GM19238 (cell line): ENCODE measurements around the gene HHLA2.
"Not testable (repeated sequence)": the region's sequence is repeated elsewhere in the genome, so short reads cannot be mapped to it uniquely, and the experiment has no call there.

Experiments
- DNase-seq: peaks from one replicate; pipeline ENCODE4 v3.0.0; 2011; ENCODE audit warnings: low spot score; ENCODE audit not compliant: insufficient read length

The HHLA2 gene

DNA sequence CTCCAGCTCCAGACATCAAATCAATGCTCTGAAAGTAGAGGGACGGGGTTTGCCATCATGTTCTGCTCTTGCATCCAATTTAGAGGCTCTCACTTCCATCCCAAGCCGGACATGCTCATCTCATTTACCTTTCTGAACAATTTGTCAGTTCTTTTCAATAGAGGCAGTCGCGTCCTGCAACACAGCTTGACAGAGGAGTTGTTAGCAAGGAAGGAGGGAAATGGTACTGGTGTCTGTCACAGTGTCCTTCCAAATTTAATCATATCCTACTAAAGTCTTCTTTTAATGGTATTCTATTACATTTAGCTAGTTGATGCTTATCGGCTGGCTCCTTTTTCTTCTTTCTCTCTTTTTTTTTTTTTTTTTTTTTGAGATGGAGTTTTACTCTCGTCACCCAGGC, 45.6 kb downstream of the HHLA2 start:
- no peak for DNase-seq

DNA sequence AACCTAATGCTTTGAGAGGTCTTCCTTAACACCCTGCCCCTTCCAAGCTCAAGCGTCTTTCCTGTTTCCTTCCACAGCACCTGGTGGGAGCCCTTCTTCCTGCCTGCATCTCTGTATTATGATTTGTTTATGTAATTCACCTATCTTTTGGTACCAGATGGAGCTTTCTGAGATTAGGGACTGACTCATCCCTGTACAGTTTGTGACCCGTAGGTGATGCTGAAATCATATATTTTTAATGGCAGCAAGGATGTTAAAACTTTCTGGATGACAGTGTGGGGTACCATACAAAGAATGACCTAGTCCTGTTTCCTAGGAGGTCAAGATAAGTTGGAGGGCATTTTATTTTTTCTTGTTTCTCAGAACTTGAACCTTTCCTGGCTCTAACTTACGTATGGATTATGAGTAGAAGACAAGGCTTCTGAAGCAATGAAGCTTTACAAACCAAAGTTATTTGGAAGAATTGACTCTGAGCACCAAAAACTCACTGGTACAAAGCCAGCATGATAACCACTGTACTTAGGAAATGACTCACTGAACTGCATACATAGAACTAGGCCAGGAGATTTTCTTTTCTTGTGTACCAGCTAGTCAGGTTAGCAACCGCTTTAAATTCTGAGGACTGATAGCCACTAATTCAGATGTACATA, 46.6 kb downstream of the HHLA2 start:
- no peak for DNase-seq

DNA sequence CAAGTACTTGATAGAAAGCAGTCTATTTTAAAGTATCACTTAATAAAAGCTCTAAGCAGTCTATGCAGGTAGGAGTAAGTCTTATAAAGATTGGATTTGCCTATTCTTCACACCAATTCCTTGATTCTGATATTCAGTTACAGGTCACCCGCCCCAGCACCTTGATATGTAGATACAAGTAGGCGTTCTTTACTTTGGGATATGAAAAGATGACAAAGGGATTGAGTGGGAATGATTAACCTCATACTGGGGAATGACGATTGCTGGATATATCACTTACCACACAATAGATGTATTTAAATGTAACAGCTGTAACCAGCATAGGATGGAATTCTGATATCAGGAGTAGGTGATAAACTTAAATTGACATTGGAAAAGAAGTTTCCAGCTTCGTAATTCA, 47.1 kb downstream of the HHLA2 start:
- no peak for DNase-seq

DNA sequence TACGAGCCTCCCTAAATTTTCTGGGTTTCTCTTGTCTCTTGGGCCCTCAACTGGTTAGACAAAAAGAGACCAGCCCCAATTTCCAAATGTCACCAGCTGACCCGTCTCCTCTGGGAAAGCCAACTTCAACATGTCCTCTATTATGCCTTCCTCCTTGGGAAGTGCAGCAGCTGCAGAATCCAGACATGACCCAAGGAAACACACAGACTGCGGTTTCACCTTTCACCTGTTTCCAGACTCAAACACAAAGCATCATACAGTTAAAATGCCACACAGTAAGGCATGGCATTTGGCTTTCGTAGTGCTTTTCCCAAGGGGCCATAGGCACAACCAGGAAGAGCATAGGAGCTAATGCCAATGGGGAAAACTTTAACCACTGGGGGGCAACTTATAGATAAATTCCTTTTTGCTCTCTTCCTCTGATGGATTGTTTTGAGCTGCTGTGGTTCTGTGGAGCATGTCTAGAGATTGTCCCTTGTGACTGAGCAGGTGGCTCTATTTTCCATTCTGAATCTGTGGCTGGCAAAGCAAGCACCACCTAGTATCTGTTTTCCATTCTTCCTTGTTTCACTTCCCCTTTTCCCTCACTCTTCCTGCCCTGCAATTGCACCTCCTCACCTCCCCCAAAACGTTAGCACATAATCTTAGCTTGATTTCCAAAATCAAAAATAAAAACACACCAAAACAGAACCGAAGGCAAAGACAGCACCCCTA, 49.3 kb downstream of the HHLA2 start:
- no peak for DNase-seq

DNA sequence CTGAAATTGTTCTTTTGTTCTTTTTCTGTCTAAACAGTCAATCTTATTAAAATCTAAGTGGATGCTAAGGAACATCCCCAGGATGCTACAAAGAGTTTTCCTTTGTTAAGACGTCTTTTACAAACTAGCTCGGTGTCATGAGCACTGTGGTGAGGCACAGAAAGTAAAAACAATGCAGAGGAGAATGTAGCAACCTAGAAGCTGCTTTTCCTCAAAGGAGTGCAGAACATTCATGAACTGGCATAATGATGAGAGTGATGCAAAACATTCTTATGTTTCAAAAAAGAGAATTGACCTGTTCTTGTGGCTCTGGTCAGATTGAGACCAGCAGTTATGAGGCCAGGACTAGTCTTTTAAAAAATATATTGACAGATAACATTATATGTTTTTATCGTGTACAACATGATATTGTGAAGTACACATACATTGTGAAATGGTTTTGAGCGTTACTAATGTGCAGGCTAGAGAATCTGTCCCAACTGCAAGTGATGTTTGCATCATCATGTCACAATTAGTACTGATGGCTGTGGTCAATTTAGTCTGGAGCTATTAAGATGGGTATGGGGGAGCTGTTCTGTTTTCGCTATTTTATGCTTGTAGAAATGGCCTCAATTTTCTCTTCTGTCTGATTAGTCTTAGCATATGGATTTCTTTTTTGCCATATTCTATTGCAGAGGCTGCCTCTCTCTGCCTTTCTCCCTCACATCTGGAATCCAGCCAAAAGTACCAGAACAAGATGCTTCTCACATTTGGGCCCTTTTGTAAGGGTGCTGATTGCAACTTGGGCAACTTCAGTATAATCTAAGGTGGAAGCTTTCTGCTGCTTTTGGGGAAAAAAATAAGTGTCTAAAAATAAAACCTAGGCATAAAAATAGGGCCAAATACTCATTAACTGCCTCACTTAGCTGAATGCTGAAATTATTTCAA, 50.2 kb downstream of the HHLA2 start:
- DNase-seq = no peak

DNA sequence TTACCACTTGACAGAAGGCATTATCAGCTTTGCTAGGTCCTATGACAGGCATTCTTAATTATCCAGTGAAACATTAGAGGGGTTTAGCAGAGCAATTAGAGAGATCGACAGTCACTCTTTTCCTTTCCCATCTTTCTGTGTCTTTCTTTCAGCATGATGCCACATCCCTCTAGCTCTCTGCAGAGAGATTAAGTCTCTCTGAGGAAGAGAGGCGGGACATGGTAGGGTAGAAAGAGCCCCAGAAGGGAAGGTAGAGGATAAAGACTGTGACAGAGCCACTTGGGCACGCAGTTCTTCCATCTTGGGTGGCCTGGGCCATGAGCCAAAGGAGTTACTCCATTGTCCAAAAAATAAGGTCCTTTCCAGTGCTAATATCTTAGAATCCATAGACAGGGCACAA, 55.8 kb downstream of the HHLA2 start:
- no peak for DNase-seq

DNA sequence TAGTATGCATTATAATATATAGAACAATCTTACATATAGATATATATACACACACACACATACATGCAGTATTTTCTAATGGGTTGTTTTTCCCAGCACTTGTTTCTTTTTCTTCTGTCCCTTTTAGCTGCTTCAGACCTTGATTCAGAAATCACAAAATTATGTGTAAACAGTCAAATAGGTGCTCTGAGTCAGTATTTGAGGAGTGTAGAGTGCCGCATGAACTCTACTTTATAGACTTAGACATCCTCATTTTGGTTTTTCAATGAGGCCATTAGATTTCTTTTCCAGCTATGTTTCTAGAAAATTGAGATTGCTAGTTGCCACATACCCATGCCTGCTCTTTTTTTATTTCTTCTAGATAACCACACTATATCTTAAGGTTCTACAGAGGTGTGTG, 58.2 kb downstream of the HHLA2 start:
- no peak for DNase-seq

DNA sequence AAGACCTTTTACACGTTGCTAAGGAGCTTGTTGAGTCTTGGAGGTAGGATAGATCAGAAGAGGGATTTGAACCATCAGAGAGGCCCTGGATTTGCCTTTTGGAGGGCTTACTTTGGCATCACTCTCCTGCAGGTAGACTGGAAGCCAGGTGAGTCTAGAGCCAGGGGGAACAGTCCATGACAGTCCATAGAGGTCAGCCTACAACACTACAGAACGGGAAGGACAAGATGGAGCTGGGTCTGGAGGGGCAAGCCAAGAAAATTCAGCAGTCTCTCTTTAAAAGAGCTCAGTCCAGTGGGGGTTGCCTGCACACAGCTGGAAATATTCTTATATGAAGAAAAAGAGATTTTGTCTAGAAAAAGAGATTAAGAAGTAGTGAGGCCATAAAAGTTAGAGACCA, 60.7 kb downstream of the HHLA2 start:
- no peak for DNase-seq

DNA sequence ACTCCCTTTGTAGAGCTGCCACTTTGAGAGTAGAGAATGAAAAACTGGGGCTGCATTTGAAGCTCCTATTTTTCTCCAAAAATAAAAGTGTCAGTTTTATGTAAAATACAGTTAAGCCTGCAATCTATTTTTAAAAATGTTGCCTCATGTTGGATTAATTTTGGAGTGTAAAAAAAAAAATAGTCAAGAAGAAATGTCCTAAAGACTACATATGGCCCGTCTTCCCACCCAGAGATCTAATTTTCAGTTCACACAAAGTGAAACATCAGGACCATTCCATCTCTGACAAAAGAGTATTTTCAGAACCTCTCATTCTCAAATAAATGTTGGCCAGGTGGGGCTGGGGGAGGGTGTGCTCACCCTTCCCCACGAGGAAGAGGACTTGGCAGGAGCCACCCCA, 62.7 kb downstream of the HHLA2 start:
- DNase-seq = no peak

DNA sequence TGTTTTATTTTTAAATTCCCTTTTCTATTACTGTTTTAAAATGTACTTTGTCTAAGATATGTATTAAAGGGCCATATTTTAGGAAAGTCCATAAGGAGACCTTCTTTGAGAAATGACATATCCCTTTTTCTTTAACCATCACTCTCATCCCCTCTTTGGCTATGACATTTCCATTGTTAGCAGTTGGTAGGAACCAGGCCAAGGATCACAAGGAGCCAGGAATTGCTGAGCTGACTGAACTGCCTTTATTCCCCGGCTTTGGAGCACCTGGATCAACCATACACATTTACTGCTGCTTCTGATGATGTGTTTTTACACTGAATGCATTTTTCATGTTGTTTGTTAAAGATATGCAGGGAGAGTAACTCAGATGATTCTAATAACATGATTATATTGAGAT, 79.7 kb downstream of the HHLA2 start:
- no peak for DNase-seq

DNA sequence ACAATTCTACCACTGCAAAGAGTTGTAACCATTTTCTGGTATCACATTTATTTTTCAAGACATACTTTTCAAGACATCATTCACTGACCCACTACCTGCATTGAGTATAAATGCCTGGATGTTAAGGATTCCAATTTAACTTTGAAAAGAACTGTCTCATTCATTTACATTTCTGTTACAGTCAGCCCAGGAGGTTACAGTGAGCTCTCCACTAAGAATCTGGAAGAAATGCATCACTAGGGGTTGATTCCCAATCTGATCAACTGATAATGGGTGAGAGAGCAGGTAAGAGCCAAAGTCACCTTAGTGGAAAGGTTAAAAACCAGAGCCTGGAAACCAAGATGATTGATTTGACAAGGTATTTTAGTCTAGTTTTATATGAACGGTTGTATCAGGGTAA, 81.0 kb downstream of the HHLA2 start:
- DNase-seq = no peak

DNA sequence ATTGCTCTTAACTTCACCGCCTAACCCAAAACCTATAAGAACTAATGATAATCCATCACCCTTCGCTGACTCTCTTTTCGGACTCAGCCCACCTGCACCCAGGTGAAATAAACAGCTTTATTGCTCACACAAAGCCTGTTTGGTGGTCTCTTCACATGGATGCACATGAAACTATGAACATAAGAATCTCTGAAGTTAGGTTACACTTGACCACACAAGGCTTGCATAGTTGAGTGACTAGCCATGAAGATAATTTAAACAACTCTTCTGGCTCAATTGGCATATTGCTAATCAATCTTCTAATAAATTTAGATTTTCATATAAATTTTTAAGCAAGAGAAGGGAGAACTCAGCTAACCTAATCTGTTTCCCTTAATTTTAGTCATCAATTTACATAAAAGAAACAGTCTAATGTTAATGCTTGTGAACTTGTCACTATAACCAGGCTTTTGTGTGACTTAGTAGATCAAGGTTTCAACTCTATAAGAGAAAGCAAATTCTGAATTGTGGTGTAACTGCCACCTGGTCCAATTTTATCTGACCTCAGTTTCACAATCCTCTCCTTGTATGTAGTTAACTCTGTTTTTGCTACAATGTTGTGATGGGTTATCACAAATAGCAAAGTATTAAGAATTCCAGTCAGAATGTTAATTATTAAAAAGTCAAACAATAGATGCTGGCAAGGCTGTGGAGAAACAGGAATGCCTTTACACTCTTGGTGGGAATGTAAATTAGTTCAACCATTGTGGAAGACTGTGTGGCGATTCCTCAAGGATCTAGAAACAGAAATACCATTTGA, 82.0 kb downstream of the HHLA2 start:
- DNase-seq = no peak

DNA sequence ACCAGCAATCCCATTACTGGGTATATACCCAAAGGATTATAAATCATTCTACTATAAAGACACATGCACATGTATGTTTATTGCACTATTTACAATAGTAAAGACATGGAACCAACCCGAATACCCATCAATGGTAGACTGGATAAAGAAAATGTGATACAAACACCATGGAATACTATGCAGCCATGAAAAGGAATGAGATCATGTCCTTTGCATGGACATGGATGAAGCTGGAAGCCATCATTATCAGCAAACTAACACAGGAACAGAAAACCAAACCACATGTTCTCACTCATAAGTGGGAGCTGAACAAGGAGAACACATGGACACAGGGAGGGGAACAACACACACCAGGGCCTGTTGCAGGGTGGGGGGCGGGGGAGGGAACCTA, 82.6 kb downstream of the HHLA2 start:
- DNase-seq = not testable (repeated sequence)

DNA sequence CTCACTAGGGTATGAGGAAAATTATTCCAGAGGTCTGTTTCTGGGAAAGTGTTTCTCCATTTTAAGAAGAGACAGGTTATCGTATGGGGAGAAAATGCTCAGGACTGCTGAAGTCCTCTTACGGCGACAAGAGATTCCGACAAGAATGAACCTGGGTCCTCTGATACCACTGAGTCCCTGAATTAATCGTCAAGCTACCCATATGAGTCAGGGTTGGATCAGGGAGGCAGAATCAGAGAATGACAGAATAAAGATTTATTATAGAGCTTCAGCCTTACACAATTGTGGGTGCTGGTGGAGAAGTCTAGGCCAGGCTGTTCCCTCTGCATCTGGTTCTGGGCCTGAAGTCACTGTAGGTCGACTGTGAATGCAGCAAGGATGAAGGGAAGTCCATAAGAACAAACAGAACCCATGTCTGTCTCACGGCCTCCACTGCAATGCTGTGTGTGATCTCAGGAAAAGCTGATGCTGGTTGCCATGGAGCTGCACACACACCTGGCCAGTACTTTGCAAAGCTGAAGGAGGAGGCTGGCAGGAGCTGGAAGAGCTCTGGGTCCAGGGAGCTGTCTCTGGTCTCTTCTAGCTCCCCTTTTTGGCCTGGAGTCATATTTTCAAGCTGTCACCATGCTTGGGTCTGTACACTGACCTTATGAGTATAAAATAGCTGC, 83.9 kb downstream of the HHLA2 start:
- DNase-seq = no peak

DNA sequence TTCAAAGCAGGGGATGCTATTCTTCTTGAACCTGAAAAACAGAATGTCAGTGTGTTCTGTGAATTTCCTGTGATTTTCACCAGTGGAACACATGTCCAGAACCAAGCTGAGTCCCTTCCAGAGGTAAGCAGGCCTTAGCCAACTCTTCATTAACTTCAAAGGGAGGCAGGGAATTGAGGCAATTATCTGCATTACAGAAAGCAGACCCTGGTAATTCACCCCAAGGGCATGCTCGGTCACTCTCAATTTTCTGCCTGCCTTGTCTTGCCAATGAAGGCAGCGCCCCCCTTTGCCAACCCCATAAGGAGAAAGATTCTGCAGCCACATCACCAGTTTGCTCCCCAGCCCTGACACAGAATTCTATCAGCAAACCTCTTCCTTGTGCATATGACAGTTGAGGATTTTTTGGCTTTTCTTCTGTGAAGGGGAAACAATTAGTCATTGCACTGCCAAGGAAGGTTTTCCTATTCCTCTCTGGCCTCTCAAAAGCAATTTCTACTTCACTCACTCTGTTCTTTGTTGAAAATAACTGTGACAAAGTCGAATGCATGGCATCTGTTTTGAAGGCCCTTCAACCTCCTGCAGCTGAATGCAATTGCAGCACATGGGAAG, 85.3 kb downstream of the HHLA2 start:
- DNase-seq = no peak

DNA sequence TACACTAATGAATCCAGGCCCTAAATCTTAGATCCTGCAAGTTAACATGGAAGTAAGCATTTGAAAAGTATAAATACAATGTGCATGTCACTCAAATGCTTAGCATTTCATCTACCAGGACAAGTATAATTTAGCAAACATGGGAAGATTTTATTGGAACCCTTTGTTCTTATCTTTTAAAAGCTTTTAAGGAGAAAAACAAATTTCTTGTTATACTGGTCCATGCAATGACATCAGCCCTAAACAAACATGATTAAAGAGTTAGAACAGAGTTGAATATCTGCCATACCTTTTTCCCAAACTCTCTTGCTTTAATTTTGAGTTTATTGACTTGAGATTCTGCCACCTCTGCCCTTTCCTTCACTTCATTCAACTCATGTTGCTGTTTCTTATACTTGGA, 87.0 kb downstream of the HHLA2 start:
- DNase-seq = no peak

DNA sequence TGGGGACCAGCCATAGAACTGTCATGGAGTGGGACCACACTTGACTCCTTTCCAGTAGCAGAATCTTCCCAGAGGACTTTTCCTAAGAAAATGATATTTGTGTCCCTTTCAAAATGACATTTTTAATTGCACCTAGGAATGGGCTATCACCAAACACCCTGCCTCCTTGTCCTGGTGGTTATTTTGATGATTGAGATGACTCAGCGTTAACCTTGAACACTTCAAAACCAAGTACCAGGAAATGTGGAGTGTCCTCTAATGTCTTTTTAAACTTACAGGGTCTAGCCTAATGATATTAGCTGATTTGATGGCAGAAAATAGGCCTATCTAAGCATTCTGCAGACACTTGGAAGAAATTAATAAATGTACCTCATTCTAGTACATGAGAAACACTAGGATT, 90.7 kb downstream of the HHLA2 start:
- no peak for DNase-seq

DNA sequence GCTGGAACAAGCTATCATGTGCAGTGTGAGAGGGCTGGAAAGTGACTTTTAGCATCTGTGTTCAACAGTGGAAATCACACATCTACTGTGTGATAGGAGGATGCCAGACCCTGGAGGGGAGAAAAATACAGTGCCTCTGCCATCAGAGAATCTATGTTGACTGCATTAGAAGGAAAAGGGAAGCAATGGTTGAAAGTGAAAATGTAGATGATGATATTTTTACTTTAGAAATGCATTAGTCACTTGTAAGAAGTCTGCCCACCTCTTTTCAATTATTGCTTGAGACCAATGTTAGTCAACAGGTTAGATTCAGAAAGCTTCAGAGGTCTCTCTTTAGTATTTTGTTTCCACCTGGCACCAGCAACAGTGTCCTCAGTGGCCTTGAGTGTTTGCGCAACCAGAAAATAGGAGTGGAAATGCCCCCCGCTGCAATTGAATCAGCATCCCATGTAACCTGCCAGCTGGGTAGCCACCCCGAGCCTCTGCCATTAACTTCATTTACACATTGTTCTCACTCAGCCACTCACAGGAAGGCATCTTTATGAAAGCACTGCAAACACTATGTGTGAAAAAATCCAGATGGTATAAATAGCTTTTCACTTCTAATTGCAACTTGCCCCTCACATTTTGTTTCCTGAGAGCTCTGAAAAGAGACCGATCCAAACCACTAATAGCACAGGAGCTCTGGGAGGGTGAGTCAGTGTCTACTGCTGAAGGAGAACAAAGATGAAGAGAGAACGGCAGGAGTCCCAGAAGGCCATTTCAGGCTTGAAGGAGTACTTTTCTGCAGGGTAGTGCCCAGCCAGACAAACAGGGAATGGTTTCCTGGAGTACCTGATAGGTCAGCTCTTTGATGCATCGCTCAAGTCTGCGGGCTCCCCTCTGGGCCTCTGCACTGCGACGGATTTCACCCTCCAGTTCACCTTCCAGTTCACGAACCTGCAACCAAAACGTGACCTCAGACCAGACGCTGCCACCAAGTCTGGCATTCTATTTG, 92.1 kb downstream of the HHLA2 start:
- no peak for DNase-seq

DNA sequence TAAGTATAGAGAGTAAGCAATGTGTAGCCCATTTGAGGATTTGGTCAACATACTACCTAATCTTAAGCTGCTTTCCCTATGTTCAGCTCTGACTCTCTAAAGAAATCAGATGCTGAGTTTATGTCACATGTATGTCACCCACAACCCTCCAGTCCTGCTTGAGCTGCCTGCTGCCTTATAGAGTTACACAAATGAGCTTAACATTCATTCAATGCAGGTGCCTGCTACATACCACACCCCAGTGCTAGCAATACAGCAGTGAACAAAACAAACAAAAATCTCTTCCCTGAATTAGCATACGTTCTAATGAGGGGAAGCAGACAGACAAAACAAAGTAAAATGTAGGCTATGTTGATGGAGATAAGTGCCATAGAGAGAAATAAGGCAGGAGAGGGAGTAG, 93.0 kb downstream of the HHLA2 start:
- no peak for DNase-seq
